Measurements from ENCODE around the gene MTHFD1L. TPM values are rescaled to one million over a fixed set of nuclear protein-coding genes. Genes with fewer than 3 reads are reported as not detected.

Gene MTHFD1L
- total RNA-seq, 4 donors from 2014 or later = 4.1 to 19.9 (median 16.6) TPM

- no peak overlapping the region for H3K27ac ChIP-seq
- no peak overlapping the region for H3K4me3 ChIP-seq
- no peaks in the 10 kb centered on the region for H3K27me3 ChIP-seq
- no peaks in the 10 kb centered on the region for H3K4me1 ChIP-seq
- H3K36me3 ChIP-seq = no peaks in the 10 kb centered on the region
- intact Hi-C loops (cut with DNase I; ENCODE audit: low total_unique reads) = no loop called here
- DNase-seq = no peak
- H3K9me3 ChIP-seq = no peaks in the 10 kb centered on the region
- TF ChIP-seq CTCF (IDR thresholded peaks at IDR 0.05) (no peak), POLR2A (IDR thresholded peaks at IDR 0.05) (no peak)
These were observed 33.7 kb downstream of the MTHFD1L start for GRCh38 chr6:150899231-150899630.

GRCh38 chr6:150900049-150900448, 34.5 kb downstream of the MTHFD1L start:
- Histone ChIP-seq H3K27me3 (no peaks in the 10 kb centered on the region), H3K27ac (no peak overlapping the region), H3K4me1 (no peaks in the 10 kb centered on the region), H3K36me3 (no peaks in the 10 kb centered on the region), H3K4me3 (no peak overlapping the region), H3K9me3 (no peaks in the 10 kb centered on the region)
- intact Hi-C loops (cut with DNase I; ENCODE audit: low total_unique reads) = no loop called here
- TF ChIP-seq CTCF (IDR thresholded peaks at IDR 0.05) = no peak
- no peak for TF ChIP-seq POLR2A (IDR thresholded peaks at IDR 0.05)
- no peak for DNase-seq

- H3K27ac ChIP-seq = peak overlapping the region; percentile 30 to 41
- no peak overlapping the region for H3K4me3 ChIP-seq
- H3K27me3 ChIP-seq = no peaks in the 10 kb centered on the region
- intact Hi-C loops (cut with DNase I; ENCODE audit: low total_unique reads) = no loop called here
- no peaks in the 10 kb centered on the region for H3K9me3 ChIP-seq
- H3K4me1 ChIP-seq = no peaks in the 10 kb centered on the region
- no peaks in the 10 kb centered on the region for H3K36me3 ChIP-seq
- TF ChIP-seq POLR2A (IDR thresholded peaks at IDR 0.05) (no peak), CTCF (IDR thresholded peaks at IDR 0.05) (no peak)
- DNase-seq = no peak
These were observed 36.8 kb downstream of the MTHFD1L start for GRCh38 chr6:150902142-150902776.

- intact Hi-C loops (cut with DNase I; ENCODE audit: low total_unique reads) = no loop called here
- TF ChIP-seq POLR2A (IDR thresholded peaks at IDR 0.05) (no peak), CTCF (IDR thresholded peaks at IDR 0.05) (no peak)
- no peaks in the 10 kb centered on the region for H3K27me3 ChIP-seq
- no peak overlapping the region for H3K27ac ChIP-seq
- H3K4me3 ChIP-seq = no peak overlapping the region
- H3K4me1 ChIP-seq = no peaks in the 10 kb centered on the region
- H3K36me3 ChIP-seq = no peaks in the 10 kb centered on the region
- H3K9me3 ChIP-seq = no peaks in the 10 kb centered on the region
- DNase-seq = no peak
These were observed 40.3 kb downstream of the MTHFD1L start for GRCh38 chr6:150905769-150906168.

GRCh38 chr6:150906641-150907326, 41.3 kb downstream of the MTHFD1L start:
- DNase-seq = no peak
- intact Hi-C loops (cut with DNase I; ENCODE audit: low total_unique reads) = no loop called here

More at GRCh38 chr6:150906641-150907326, 41.3 kb downstream of the MTHFD1L start:
- no peak for TF ChIP-seq CTCF (IDR thresholded peaks at IDR 0.05)
- TF ChIP-seq POLR2A (IDR thresholded peaks at IDR 0.05) = no peak
- H3K4me1 ChIP-seq = no peaks in the 10 kb centered on the region
- peak overlapping the region; percentile 23 to 45 for H3K27ac ChIP-seq
- no peaks in the 10 kb centered on the region for H3K9me3 ChIP-seq
- H3K4me3 ChIP-seq = no peak overlapping the region
- no peaks in the 10 kb centered on the region for H3K27me3 ChIP-seq
- H3K36me3 ChIP-seq = no peaks in the 10 kb centered on the region
